Parathyroid adenoma (tissue), 2 donors: ENCODE results near the gene ARAP1.

Source experiments
- H2AFZ ChIP-seq: fragments of 300-600 bp; sonication (generic); one replicate; pipeline ENCODE4 v1.7.0; 2017; ENCODE audit warnings: antibody characterized with exemption, mild to moderate bottlenecking
- H3K27ac ChIP-seq: fragments of 300-600 bp; sonication (generic); one replicate; pipeline ENCODE4 v1.7.0; 2017
- H3K27me3 ChIP-seq: fragments of 300-600 bp; sonication (generic); one replicate; pipeline ENCODE4 v1.7.0; 2017; ENCODE audit warnings: low read length; ENCODE audit not compliant: control insufficient read depth, insufficient read depth
- H3K36me3 ChIP-seq: fragments of 300-600 bp; sonication (generic); one replicate; pipeline ENCODE4 v1.7.0; 2017; ENCODE audit warnings: low read length; ENCODE audit not compliant: control insufficient read depth, insufficient read depth
- H3K4me1 ChIP-seq: fragments of 300-600 bp; sonication (generic); one replicate; pipeline ENCODE4 v1.7.0; 2017; ENCODE audit warnings: control low read depth
- H3K4me2 ChIP-seq: fragments of 300-600 bp; sonication (generic); one replicate; pipeline ENCODE4 v1.7.0; 2017; ENCODE audit warnings: low read length
- H3K4me3 ChIP-seq: fragments of 300-600 bp; sonication (generic); one replicate; pipeline ENCODE4 v1.7.0; 2017; ENCODE audit warnings: low read depth, low read length
- H3K79me2 ChIP-seq: fragments of 300-600 bp; sonication (generic); one replicate; pipeline ENCODE4 v1.7.0; 2017; ENCODE audit warnings: control low read depth
- H3K9ac ChIP-seq: fragments of 300-600 bp; sonication (generic); one replicate; pipeline ENCODE4 v1.7.0; 2017; ENCODE audit warnings: mild to moderate bottlenecking
- H3K9me3 ChIP-seq: fragments of 300-600 bp; sonication (generic); one replicate; pipeline ENCODE4 v1.7.0; 2017; ENCODE audit warnings: low read length; ENCODE audit not compliant: control insufficient read depth
- CTCF ChIP-seq: fragments of 300-600 bp; sonication (generic); IDR thresholded peaks from one replicate; pipeline ENCODE4 v1.7.0; 2017; ENCODE audit warnings: antibody characterized with exemption, mild to moderate bottlenecking
- donor health status: primary hyperparathyroidism.

Gene ARAP1

GRCh38 chr11:72754149-72754543, 1.9 kb upstream of the ARAP1 start:
- H3K27me3 ChIP-seq: no peaks in the 10 kb centered on the region
- no peak overlapping the region for H3K4me2 ChIP-seq
- TF ChIP-seq CTCF: no peak
- peaks cover 4% of the 10 kb centered on the region for H3K4me1 ChIP-seq
- no peaks in the 10 kb centered on the region for H3K36me3 ChIP-seq
- no peak overlapping the region for H3K27ac ChIP-seq
- no peaks in the 10 kb centered on the region for H3K9me3 ChIP-seq
- H2AFZ ChIP-seq: no peak overlapping the region
- no peaks in the 10 kb centered on the region for H3K79me2 ChIP-seq
- no peak overlapping the region for H3K4me3 ChIP-seq
- no peak overlapping the region for H3K9ac ChIP-seq

GRCh38 chr11:72753341-72754148, 1.3 kb upstream of the ARAP1 start:
- TF ChIP-seq CTCF: no peak
- Histone ChIP-seq H3K4me1 (peaks cover 4% of the 10 kb centered on the region), H3K79me2 (no peaks in the 10 kb centered on the region), H3K27ac (no peak overlapping the region), H3K4me3 (no peak overlapping the region), H3K36me3 (no peaks in the 10 kb centered on the region), H2AFZ (no peak overlapping the region), H3K9ac (no peak overlapping the region), H3K27me3 (no peaks in the 10 kb centered on the region), H3K4me2 (no peak overlapping the region), H3K9me3 (no peaks in the 10 kb centered on the region)

GRCh38 chr11:72751116-72752087, 806 bp downstream of the ARAP1 start:
- TF ChIP-seq CTCF: no peak
- H3K9me3 ChIP-seq: no peaks in the 10 kb centered on the region
- no peak overlapping the region for H3K9ac ChIP-seq
- H3K4me2 ChIP-seq: peak overlapping the region; percentile 41
- no peaks in the 10 kb centered on the region for H3K27me3 ChIP-seq
- H3K79me2 ChIP-seq: no peaks in the 10 kb centered on the region
- H3K4me3 ChIP-seq: peak overlapping the region; percentile 47
- H3K27ac ChIP-seq: no peak overlapping the region
- peaks cover 4% of the 10 kb centered on the region for H3K4me1 ChIP-seq
- H3K36me3 ChIP-seq: no peaks in the 10 kb centered on the region
- H2AFZ ChIP-seq: peak overlapping the region; percentile 72

GRCh38 chr11:72750556-72751115, 1.6 kb downstream of the ARAP1 start:
- H3K36me3 ChIP-seq: no peaks in the 10 kb centered on the region
- peaks cover 4% of the 10 kb centered on the region for H3K4me1 ChIP-seq
- H3K27ac ChIP-seq: no peak overlapping the region
- H3K4me3 ChIP-seq: no peak overlapping the region
- no peak overlapping the region for H3K9ac ChIP-seq
- H2AFZ ChIP-seq: no peak overlapping the region
- no peak for TF ChIP-seq CTCF
- H3K79me2 ChIP-seq: no peaks in the 10 kb centered on the region
- H3K9me3 ChIP-seq: no peaks in the 10 kb centered on the region
- H3K4me2 ChIP-seq: no peak overlapping the region
- no peaks in the 10 kb centered on the region for H3K27me3 ChIP-seq
